Fibroblast of the conjunctiva (primary cell): ENCODE measurements around the gene PSMD9.

Source experiments
- DNase-seq: peaks from one replicate; pipeline ENCODE4 v3.0.0-alpha.2; 2010; ENCODE audit warnings: low read depth

The PSMD9 gene

GRCh38 chr12:121955258-121956237, 67.0 kb downstream of the PSMD9 start:
- DNase-seq, result no peak

- no peak for DNase-seq
Measured at GRCh38 chr12:121957861-121958515, 69.4 kb downstream of the PSMD9 start.

- DNase-seq, result no peak
Measured at GRCh38 chr12:121958541-121959240, 70.1 kb downstream of the PSMD9 start.

- no peak for DNase-seq
Measured at GRCh38 chr12:121960541-121960940, 72.0 kb downstream of the PSMD9 start.

GRCh38 chr12:121961195-121961879, 72.7 kb downstream of the PSMD9 start:
- DNase-seq, result no peak

GRCh38 chr12:121963341-121964018, 74.9 kb downstream of the PSMD9 start:
- DNase-seq, result no peak

- DNase-seq, result no peak
Measured at GRCh38 chr12:121964813-121965643, 76.4 kb downstream of the PSMD9 start.

- DNase-seq, result no peak
Measured at GRCh38 chr12:121966959-121967358, 78.4 kb downstream of the PSMD9 start.
